GM19452 (cell line): ENCODE measurements around the gene CHIC2.
"Not testable (repeated sequence)": the region's sequence is repeated elsewhere in the genome, so short reads cannot be mapped to it uniquely, and the experiment has no call there.

Experiments
- ATAC-seq: cut with Tn5 transposase; IDR thresholded peaks from one replicate; pipeline ENCODE4 v1.9.1; 2021; ENCODE audit not compliant: unreplicated experiment

The CHIC2 gene

DNA sequence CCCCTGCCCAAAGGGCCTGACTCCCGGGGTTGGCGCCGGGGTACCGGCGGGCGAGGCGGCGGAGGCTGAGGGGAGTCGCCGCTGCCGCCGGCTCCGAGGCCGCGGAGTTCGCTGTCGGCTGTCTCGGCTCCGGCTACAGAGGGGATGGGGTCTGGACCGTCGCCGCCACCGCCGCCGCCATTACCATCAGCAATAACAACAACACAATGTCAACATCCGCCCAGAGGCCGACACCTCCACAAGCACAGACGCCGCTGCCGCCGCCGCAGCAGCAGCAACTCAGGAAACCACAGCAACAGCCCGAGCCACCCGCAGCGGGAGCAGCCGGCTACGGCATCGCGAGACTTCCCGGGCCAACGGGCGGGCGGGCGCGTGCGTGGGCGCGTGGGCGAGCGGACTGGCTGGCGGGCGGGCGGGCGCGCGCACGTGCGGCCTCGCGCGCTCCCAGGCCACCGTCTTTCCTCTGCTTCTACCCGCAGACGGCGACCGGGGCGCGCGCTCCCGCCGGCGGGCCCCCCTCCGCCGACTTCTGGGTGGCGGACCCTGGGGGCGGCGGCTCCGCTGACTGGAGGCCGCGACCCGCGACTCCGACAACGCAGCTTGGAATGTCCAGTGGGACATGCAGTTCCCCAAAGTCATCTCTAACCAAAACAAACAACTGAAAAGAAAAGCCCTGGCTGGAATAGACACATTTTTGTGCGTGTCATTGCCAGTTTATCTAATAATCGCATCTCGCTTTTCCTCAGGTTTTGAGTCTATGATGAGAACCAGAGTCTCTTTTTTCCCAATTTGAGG is at the start of gene CHIC2:
Gene CHIC2, minus strand, starts transcription at position 289 of the 795 bp plus-strand sequence. CDS start 305 bp downstream, outside the sequence.
- ATAC-seq, result peak; percentile 96

DNA sequence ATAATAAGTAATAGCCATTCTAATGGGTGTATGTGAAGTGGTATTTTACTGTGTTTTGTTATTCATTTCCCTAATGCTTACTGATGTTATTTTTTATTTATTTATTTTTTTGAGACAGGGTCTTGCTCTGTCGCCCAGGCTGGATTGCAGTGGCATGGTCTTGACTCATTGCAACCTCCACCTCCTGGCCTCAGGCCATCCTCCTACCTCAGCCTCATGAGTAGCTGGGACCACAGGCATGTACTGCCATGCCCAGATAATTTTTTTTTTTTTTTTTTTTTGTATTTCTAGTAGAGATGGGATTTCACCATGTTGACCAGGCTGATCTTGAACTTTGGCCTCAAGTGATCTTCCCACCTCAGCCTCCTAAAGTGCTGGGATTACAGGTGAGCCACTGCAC is 48.8 kb upstream of the CHIC2 start:
- ATAC-seq, result not testable (repeated sequence)

DNA sequence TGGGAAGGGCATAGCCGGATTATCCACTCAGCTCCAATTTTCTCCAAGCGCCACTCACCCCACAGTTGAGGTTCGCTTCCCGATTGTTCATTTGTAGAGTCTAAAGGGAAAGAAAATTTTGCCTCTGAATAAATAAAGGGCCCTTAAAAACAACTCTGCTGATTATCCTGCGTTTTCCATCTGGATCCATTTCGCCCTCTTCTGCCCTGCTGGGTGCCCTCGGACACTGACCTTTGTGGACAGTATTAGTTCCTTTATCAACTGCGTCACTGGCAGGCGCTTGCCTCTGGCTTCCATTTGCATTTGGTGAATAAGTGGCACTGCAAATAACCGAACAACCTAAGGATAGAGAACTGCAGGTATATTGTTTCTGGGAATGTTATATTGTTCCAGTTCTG is 45.6 kb upstream of the CHIC2 start:
- ATAC-seq, result no peak

DNA sequence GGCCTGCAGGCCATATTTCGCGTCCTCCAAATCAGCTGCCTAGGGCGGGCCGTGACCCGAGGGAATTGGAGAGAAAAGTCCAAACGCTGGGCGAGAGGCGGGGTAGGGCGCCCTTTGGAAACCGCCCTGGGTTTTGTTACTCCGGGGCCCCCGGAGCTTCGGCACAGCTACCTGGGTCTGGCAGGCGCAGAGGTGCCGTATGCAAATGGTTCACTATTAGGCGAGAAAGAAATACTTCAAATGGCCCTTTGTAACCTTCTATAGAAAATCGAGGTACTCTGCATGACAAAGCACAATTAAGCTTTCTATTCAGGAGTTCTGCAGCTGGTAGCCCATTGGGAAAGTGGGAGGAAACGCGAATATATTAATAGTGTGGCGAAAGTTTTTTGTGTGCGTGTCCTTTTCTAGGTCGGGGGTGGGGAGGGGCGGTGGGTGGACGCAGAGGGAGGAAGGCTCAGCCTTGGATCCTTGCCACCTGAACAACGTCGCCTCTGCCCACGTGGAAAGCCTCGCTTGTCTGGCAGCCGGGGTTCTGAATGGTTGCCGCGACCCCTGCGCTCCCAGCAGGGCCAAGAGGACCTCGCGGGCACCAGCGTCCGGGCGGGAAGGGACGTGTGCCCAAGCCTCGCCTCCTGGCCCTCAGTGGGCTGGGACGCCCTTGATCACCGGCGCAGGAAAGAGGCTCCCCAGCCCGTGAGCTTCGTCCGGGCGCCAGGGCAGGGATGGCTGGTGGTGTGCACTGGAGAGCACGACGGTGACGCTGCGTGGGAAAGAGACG is 45.0 kb upstream of the CHIC2 start:
- no peak for ATAC-seq

DNA sequence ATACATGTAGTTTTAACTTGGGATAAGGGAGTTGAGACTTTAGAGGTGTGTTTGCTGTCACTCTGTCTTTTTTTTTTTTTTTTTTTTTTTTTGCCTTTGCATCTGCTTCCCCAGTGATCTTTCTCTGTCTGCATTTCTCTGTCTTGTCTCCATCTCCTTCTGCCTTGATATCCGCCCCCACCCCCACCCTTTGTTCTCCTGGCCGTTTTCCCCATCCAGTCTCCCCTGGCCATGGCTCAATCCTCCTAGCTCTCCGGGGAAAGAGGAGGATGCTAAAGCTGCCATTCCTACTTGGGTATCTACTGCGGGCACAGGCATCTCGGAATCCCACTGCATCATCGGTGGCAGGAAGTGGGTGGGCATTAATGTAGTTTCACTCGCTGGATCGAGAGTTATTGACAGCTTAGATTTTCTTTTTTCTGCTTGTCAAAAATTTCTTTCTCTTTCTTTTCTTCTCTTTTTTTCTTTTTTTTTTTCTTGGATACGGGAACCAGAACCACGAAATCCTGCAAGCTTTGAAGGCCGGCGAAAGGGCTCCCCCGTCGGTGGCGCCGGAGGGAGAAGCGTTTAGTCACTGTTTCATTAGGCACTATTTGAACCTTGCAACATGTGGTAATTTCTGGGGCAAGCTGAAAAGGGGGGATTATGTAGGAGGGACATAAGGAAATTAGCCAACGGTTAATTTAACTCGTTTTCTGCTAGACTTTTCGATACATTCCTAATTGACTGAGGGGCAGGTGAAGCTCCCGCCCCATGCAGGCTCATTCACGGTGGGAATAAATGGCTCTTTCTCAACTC is 43.7 kb upstream of the CHIC2 start:
- no peak for ATAC-seq

DNA sequence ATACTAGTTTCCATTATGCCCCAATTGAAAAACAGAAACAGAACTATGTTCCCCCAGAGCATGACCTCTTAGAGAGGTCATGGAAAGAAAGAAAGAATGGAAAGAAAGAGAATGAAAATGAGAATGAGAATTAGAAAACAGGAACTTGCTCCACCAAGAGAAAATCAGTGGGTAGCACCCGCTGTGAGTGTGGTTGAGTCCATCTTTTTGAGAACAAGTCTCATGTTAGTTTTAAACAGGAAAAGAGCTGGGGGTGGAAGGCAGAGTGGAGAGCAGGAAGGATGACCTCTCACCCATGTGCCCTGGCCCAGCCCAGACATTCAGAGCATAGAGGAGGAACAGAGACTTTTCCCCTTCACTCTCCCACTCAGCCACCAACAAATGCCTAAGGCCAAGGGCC is 40.5 kb upstream of the CHIC2 start:
- ATAC-seq, result no peak

DNA sequence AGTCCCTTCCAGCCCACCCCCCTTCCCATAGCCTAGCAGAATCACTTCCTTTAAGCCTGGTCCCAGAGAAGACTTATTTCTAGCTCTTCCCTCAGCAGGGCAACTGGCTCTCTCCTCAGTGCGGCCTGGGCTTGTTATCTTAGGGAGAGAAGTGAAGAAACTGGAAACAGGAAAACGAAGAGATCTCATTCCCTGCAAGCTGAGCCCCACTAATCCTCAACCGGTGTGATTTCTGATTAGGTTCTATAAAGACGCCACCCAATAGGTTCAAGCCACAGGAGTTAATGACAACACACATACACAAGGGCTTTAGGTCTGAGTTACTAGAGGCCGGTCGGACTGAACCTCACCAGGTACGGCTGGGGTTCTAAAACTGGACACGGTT is 38.8 kb upstream of the CHIC2 start:
- no peak for ATAC-seq

DNA sequence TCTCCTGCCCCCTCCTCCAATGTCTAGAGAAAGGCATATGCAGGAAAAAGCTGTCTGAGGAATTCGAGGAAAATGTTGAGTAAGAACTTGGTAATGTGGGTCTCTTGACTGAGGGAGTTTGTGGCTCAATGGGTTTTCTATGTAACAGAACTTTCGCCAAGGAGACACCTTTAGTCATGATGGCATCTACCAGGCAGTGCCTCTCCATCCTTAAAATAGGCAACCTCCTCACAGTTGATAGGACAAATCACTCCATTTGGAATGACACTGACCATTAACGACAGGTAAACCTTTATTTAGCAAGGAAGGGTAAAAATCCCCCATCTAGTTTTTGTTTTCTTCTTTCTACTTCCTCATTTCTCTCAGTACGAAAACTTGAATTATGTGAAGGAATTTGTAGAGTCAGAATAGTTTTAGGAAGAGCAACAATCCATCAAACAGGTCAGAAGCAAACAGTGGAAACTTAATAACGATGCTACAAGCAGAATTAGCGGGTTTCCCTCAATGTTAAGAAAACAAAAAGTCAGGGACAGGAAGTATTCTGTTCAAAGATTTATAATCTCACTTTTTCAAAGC is 38.2 kb upstream of the CHIC2 start:
- no peak for ATAC-seq

DNA sequence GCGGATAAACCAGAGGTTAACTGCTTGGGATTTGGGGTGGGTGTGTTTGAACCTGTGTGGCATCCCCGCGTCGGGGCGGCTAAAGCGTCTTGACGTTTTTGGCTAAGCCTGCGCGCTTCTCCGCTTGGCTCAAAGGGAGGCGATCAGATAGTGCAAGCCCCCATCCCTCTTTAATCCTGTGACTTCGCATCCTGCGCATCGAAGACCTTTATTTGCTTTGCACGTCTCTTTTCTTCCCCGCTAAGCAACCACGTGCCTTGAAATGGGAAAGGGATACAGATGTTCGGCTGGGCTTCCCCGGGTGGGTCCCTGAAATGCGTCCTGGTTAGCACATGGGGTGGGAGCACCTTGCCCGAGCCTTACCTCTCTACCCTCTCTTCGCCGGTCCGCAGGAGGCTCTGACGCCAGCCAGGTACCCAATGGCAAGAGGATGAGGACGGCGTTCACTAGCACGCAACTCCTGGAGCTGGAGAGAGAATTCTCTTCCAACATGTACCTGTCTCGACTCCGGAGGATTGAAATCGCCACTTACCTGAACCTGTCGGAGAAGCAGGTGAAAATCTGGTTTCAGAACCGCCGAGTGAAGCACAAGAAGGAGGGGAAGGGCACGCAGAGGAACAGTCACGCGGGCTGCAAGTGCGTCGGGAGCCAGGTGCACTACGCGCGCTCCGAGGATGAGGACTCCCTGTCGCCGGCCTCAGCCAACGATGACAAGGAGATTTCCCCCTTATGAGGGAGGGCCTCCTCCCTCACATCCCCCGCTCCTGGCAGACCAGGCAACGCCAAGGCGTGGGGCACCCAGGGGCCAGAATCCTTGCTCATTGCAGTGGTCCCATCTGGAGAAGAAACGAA is 37.0 kb upstream of the CHIC2 start:
- ATAC-seq, result no peak

DNA sequence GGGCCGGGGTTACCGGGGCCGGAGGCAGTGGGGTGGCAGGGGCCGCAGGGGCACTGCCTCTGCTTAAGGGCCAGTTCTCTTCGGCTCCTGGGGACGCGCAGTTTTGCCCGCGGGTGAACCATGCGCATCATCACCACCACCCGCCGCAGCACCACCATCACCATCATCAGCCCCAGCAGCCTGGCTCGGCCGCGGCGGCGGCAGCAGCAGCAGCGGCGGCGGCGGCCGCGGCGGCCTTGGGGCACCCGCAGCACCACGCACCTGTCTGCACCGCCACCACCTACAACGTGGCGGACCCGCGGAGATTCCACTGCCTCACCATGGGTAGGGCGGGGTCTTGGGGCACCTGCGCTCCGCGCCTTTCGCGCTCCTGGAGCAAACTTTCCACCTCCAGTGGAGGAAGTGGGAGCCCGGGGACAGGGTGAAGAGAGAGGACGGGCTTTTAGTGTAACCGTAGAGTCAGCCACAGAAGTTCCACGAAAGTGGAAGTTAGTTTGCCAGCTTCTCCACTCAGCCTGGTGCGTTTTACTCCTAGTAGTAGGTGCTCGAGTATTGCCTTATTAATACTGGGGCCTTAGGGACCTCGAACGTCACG is 36.3 kb upstream of the CHIC2 start:
- no peak for ATAC-seq

DNA sequence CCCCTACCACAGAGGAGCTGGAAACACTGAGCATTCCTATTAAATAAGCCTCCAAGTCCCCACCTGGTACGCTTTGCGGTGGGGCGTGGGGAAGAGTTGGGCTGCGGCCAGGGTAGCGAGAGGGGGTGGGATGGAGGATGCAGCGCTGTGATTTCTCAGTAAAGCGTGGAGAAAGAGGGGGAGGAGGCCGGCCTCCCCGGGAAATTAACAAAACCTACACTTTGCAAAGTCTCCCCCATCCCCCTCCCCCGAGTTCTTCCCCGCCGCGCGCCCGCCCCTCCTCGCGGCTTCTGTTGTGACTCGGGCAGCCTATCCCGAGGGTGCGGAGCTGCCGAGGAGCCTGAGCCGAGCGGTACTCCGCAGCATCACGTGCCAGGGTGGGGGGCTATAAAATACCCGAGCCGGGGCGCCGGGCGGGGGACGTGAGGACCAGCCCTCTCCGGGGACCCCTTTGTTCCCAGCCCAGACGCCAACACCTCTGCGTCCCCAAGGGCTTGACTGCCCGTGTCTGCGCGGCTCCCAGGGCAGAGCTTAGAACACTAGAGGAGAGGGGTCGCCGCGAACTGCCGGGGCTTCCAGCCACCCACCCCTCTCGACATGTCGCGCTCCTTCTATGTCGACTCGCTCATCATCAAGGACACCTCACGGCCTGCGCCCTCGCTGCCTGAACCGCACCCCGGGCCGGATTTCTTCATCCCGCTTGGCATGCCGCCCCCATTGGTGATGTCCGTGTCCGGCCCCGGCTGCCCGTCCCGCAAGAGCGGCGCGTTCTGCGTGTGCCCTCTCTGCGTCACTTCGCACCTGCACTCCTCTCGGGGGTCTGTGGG is 35.6 kb upstream of the CHIC2 start, which contains the start of gene GSX2:
Gene GSX2, plus strand, starts transcription at position 416 of the 827 bp plus-strand sequence. Its CDS starts 182 bp downstream, at position 598.
- ATAC-seq, result no peak

DNA sequence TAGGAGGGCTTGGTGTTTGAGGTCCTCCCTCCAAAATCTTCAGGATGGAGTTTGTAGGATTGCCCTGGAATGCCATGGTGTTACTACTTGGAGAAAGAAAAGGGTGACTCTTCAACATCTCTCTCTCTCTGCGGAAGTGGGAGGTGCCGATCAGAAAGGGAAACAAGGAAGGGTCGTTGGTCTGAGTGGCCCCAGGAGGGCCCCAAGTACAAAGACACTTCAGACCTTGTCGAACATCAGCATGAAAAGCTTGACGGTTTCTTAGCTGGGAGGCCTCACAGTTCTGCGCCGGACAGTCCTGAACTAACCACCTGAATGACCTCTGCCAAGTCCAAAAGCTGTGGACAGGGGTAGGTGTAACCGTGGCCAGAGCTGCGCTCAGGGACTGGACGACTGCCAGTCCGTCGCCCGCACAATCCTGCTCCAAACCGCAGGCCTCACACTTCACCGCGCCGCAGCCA is 34.9 kb upstream of the CHIC2 start:
- ATAC-seq, result no peak

DNA sequence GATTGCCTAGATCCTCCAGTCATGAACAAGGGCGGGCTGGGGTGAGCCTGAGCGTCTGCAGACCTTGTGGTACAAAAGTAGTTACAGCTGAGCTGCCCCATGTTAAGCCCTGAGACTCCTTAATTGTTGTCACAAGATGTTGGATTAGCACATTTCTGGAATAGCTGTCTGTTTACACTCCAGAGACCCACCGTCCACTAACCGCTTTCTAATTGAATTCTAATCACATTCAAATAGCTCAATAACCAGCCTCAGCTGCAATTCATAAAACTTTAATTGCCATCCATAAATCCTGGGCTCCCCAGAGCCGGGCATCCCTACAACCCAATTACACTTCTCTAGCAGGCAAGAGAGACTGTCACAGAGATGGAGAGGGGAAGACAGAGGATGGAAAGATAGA is 34.0 kb upstream of the CHIC2 start:
- ATAC-seq, result no peak

DNA sequence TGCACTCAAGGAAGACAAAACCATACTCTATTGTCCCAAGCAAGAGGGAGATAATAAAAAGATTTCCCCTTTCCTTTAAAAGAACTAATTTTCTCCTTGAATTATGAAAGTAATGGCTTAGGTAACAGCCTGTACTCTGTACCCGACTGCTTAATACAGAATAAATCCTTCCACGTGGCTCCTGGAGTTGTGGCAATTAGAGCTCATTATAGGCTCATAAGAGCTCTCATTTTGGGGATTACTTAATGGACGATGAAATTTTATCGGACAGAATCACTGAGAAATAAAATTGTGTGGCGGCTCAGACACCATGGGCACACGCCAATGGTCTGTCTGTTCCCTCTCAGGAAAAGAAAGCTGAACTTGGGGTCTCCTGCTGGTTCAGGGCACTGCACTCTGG is 32.7 kb upstream of the CHIC2 start:
- no peak for ATAC-seq

DNA sequence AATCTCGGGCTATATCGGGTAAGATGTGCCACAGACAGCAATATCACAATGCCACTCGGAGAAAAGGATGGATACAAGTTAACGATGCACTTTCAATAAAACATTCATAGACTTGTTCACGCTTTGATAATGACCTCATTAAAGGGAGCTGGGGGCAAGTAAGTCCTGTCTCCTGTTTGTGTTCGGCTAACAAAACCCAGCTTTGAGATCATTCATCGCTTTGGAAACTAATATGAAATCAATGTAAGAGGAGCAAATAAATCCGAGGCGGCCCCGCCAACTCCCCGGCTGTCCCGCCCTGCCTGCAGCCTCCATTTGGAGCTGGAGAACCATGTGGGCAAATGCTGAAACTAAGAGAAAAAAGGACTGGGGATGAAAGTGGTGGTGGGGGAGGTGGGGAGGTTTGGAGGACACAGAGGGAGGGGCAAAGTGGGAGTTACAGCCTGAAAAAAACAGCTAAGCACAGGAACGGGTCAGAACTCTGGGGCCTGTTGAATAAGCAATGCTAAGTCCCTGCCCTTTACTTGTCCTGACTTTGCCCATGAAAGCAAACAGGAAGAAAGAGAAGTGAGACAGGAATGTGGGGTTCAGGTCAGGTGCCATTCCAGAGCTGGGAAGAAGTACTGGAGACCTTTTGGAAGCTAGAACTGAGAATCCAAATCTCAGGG is 32.0 kb upstream of the CHIC2 start:
- no peak for ATAC-seq

DNA sequence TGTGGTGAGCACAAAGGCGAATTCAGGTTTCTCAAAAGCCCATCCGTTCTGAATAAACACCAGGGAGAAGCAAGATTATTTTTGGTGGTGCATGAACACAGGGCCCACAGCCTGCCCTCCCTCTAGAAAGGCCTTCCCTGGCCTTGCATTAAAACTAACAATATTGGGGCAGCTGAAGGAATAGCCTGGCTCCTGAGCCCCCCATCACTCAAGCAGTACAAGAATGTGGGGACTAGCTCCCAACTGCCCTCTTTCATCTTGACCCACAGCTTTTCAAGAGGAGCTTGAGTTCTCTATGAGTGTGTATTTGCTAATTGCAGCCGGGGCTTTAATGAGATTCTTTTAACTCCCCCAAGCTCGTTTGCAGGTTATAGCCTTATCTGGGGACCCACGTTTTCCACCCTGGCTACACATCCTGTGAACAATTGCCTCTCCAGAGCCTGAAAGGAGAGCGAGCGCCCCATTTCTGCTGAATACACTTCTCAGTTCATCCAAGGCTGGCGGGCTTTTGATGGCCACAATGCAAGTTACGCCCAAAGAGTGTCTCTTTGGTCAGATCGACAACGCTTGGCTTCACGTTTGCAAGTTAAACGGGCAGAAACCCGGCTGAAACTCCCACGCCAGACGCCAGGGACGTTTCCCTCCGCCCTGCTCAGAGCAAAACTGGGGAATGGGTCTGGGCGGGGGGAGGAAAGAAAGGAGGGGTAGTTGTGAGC is 30.9 kb upstream of the CHIC2 start:
- ATAC-seq, result no peak

DNA sequence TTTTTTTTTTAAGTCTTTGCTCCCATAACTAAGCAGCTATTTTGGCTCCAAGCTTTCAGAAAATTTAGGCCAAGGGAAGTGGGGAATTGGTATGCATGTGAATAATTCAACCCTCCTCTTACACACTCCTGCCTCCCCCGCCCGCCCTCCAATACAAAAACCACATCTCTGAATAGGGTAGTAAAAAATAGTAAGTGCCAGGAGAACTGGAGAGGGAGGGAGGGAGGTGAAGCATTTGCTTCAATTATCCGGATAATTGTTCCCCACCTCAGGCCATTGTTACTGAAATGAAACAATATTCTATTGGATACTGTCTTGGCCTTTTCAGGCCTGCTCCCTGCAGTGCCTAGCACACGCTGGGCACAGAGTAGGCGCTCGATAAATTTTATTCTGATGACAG is 30.0 kb upstream of the CHIC2 start:
- ATAC-seq, result no peak
